HepG2 (cell line): ENCODE results near the gene DNAJB8. TPM values are rescaled to one million over a fixed set of nuclear protein-coding genes. Genes with fewer than 3 reads are reported as not detected.

ENCODE experiments used
- CREM ChIP-seq, 2 experiments: sonication (generic) in 1 of 2; formaldehyde crosslinking in 1 of 2; IDR thresholded peaks; 2 replicates each; pipeline versions ENCODE4 v1.4.0 to v1.6.1; 2016 to 2020; ENCODE audit warnings: antibody characterized with exemption in 1 of 2, mild to moderate bottlenecking in 1 of 2, missing genetic modification reagents in 1 of 2
- GABPA ChIP-seq, 2 experiments: IDR thresholded peaks; 2 replicates each; pipeline ENCODE4 v1.6.1; 2011 to 2016; ENCODE audit warnings: low read depth in 2 of 2, low read length in 1 of 2, missing biosample characterization in 1 of 2, missing genetic modification characterization in 1 of 2
- KLF12 ChIP-seq: sonication (generic); formaldehyde crosslinking; IDR thresholded peaks from 2 replicates; pipeline ENCODE4 v1.4.0; 2020; ENCODE audit warnings: missing genetic modification reagents, borderline replicate concordance
- MAZ ChIP-seq, 2 experiments: sonication (generic) in 1 of 2; formaldehyde crosslinking in 1 of 2; IDR thresholded peaks; 2 replicates each; pipeline versions ENCODE4 v1.5.0 to v1.6.1; 2012 to 2020; ENCODE audit warnings: low read depth in 2 of 2, mild to moderate bottlenecking in 2 of 2, borderline replicate concordance in 1 of 2, improper control_type of control experiment in 1 of 2, low read length in 1 of 2, missing genetic modification reagents in 1 of 2, moderate library complexity in 1 of 2
- MED1 ChIP-seq: sonication (generic); formaldehyde crosslinking; IDR thresholded peaks from 2 replicates; pipeline ENCODE4 v1.4.0; 2020; ENCODE audit warnings: missing genetic modification reagents
- NFIB ChIP-seq: sonication (generic); formaldehyde crosslinking; IDR thresholded peaks from 2 replicates; pipeline ENCODE4 v1.9.0; 2021; ENCODE audit warnings: missing genetic modification reagents, mild to moderate bottlenecking, borderline replicate concordance
- NONO ChIP-seq, 2 experiments: fragments of 450-650 bp in 1 of 2; sonication (generic) in 1 of 2; formaldehyde crosslinking in 1 of 2; IDR thresholded peaks in 1 of 2; conservative IDR thresholded peaks in 1 of 2; 2 replicates each; pipeline versions ENCODE4 v1.6.1 to v1.8.0; 2017 to 2022; ENCODE audit warnings: mild to moderate bottlenecking in 1 of 2, missing genetic modification reagents in 1 of 2, moderate library complexity in 1 of 2
- POGZ ChIP-seq: sonication (generic); formaldehyde crosslinking; IDR thresholded peaks from 2 replicates; pipeline ENCODE4 v1.4.0; 2020; ENCODE audit warnings: mild to moderate bottlenecking, missing genetic modification reagents
- PRPF4 ChIP-seq: fragments of 200-400 bp; formaldehyde crosslinking; IDR thresholded peaks from 2 replicates; pipeline ENCODE4 v1.6.1; 2016; ENCODE audit warnings: low read length, low read depth; ENCODE audit not compliant: poor library complexity, severe bottlenecking
- SMAD1 ChIP-seq: sonication (generic); formaldehyde crosslinking; IDR thresholded peaks from 2 replicates; pipeline ENCODE4 v1.4.0; 2020; ENCODE audit warnings: missing genetic modification reagents, low read depth, mild to moderate bottlenecking, borderline replicate concordance
- SRSF4 ChIP-seq: fragments of 200-400 bp; formaldehyde crosslinking; IDR thresholded peaks from one replicate; pipeline ENCODE4 v1.6.1; 2018; ENCODE audit warnings: mild to moderate bottlenecking, low read depth, low read length, moderate library complexity; ENCODE audit not compliant: poor library complexity, severe bottlenecking
- THYN1 ChIP-seq: sonication (generic); formaldehyde crosslinking; IDR thresholded peaks from 2 replicates; pipeline ENCODE4 v1.8.1; 2023; ENCODE audit warnings: low read depth, mild to moderate bottlenecking, moderate library complexity, missing genetic modification reagents, borderline replicate concordance
- YEATS4 ChIP-seq: sonication (generic); formaldehyde crosslinking; IDR thresholded peaks from 2 replicates; pipeline ENCODE4 v1.4.0; 2020; ENCODE audit warnings: missing genetic modification reagents, borderline replicate concordance
- ZMYM3 ChIP-seq: sonication (generic); formaldehyde crosslinking; IDR thresholded peaks from 2 replicates; pipeline ENCODE4 v1.5.1; 2020; ENCODE audit warnings: mild to moderate bottlenecking, missing genetic modification reagents
- ZNF34 ChIP-seq: sonication (generic); formaldehyde crosslinking; IDR thresholded peaks from 2 replicates; pipeline ENCODE4 v1.4.0; 2020; ENCODE audit warnings: mild to moderate bottlenecking, missing genetic modification reagents, borderline replicate concordance
- ZNF713 ChIP-seq: sonication (generic); formaldehyde crosslinking; IDR thresholded peaks from 2 replicates; pipeline ENCODE4 v1.4.0; 2020; ENCODE audit warnings: mild to moderate bottlenecking, missing genetic modification reagents
- polyA plus RNA-seq, 8 experiments: library from polyadenylated mRNA; depleted of rRNA in 3 of 8; stranded (reverse) in 7 of 8; unstranded in 1 of 8; fragments of >200 nt; fragmentation: Illumina TruSeq in 4 of 8; extraction: Trizol in 4 of 8; gene quantifications; 2 replicates each; pipeline versions ENCODE4 v1.2.1 to v1.2.3, GENCODE V29; 2011 to 2016; ENCODE audit warnings: low read depth in 4 of 8, missing spikeins in 1 of 8, mixed read lengths in 1 of 8; ENCODE audit not compliant: insufficient read depth in 1 of 8
- total RNA-seq, 5 experiments: library from RNA; depleted of rRNA; stranded (reverse); fragments of >200 nt; fragmentation: Illumina TruSeq; extraction: Trizol; gene quantifications; 2 replicates each; pipeline ENCODE4 v1.2.3, GENCODE V29; 2016; ENCODE audit warnings: low read depth in 1 of 5
- TF ChIP-seq, protein P1 (sequence below): sonication (generic); formaldehyde crosslinking; IDR thresholded peaks from 2 replicates; pipeline ENCODE4 v1.8.1; 2023; ENCODE audit warnings: mild to moderate bottlenecking, moderate library complexity, missing genetic modification reagents
- TF ChIP-seq, protein P2 (sequence below): sonication (generic); formaldehyde crosslinking; IDR thresholded peaks from 2 replicates; pipeline ENCODE4 v1.4.0; 2020; ENCODE audit warnings: missing genetic modification reagents, mild to moderate bottlenecking, borderline replicate concordance
- TF ChIP-seq, protein P3 (sequence below): IDR thresholded peaks from 2 replicates; pipeline ENCODE4 v1.6.1; 2016; ENCODE audit warnings: mild to moderate bottlenecking
- TF ChIP-seq, protein P4 (sequence below): sonication (generic); formaldehyde crosslinking; IDR thresholded peaks from 2 replicates; pipeline ENCODE4 v1.8.1; 2022; ENCODE audit warnings: mild to moderate bottlenecking, missing genetic modification reagents

DNAJB8 gene
- total and polyA plus RNA-seq, 2 of the 13 experiments (the other 11 are each of a cell fraction or from before 2014, with no cell fraction given) = not detected

DNA sequence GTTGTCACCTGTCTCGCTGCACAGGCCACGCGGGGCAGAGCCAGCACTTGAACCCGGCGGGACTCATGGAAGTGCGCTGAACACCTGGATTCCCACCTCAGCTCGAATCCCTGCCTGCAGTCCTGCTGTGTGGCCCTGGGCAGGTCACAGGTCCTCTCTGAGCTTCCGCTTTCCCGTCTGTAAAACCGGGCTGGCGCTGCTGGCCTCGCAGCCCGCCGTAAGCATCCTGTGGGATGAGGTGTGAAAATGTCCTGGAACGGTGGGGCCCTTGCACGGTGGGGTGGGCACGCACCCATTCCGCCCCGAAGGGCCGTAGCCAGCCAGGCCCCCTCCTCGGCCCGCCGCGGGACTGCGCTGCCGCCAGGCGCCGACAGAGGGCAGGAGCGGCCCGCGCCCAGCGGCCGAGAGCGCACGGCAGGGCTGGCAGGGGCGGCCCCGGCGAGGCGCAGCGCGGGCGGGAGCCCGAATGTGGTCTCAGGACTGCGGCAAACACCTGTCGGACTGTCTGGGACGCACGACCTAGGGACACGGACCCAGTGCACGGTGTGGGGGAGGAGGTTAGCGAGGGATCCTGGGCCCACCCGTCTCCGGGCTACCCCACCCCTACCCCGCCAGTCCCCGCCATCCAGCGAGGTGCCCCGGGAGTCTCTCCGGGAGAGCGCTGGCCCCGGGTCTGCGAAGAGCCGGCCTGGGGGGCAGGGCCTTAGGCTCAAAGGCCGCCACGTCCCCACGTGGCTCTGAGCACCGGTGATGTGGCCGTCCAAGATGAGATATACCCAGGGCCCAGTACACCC lies 40.4 kb downstream of the DNAJB8 start (continued):
- TF ChIP-seq, protein P1, sequence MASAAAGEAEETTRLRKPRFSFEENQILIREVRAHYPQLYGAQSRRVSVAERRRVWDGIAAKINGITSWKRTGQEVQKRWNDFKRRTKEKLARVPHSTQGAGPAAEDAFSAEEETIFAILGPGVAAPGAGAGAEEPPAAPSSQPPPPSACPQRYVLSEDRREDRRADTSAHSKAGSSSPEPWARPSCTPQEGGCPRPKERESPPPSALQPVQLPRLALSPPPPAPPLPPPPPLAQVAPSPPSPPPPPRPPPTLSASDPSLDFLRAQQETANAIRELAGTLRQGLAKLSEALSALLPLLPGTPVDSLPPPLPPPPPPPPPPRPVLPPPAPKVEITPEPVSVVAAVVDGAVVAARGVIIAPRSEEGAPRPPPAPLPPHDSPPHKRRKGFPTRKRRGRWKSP (CRISPR knock-in tag) = peak; percentile 59; the same call in 1 of the 2 replicates
- TF ChIP-seq ZNF713 (CRISPR knock-in tag) = no peak
- TF ChIP-seq GABPA (IDR thresholded peaks at IDR 0.05; ENCODE audit: low read depth, low read length) = no peak
- TF ChIP-seq GABPA (CRISPR knock-in tag; IDR thresholded peaks at IDR 0.05; ENCODE audit: low read depth) = no peak
- TF ChIP-seq KLF12 (CRISPR knock-in tag) = peak; percentile 90
- TF ChIP-seq, protein P2, sequence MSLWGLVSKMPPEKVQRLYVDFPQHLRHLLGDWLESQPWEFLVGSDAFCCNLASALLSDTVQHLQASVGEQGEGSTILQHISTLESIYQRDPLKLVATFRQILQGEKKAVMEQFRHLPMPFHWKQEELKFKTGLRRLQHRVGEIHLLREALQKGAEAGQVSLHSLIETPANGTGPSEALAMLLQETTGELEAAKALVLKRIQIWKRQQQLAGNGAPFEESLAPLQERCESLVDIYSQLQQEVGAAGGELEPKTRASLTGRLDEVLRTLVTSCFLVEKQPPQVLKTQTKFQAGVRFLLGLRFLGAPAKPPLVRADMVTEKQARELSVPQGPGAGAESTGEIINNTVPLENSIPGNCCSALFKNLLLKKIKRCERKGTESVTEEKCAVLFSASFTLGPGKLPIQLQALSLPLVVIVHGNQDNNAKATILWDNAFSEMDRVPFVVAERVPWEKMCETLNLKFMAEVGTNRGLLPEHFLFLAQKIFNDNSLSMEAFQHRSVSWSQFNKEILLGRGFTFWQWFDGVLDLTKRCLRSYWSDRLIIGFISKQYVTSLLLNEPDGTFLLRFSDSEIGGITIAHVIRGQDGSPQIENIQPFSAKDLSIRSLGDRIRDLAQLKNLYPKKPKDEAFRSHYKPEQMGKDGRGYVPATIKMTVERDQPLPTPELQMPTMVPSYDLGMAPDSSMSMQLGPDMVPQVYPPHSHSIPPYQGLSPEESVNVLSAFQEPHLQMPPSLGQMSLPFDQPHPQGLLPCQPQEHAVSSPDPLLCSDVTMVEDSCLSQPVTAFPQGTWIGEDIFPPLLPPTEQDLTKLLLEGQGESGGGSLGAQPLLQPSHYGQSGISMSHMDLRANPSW (CRISPR knock-in tag) = no peak
- TF ChIP-seq MAZ (IDR thresholded peaks at IDR 0.05; ENCODE audit: borderline replicate concordance, low read depth, low read length) = no peak
- TF ChIP-seq MAZ (CRISPR knock-in tag; IDR thresholded peaks at IDR 0.05; ENCODE audit: low read depth) = 0 out of 2 replicates have a peak, but pooled peaks have one; percentile 21
- peak; percentile 84; the same call in 1 of the 2 replicates for TF ChIP-seq SMAD1 (CRISPR knock-in tag)
- TF ChIP-seq, protein P3, sequence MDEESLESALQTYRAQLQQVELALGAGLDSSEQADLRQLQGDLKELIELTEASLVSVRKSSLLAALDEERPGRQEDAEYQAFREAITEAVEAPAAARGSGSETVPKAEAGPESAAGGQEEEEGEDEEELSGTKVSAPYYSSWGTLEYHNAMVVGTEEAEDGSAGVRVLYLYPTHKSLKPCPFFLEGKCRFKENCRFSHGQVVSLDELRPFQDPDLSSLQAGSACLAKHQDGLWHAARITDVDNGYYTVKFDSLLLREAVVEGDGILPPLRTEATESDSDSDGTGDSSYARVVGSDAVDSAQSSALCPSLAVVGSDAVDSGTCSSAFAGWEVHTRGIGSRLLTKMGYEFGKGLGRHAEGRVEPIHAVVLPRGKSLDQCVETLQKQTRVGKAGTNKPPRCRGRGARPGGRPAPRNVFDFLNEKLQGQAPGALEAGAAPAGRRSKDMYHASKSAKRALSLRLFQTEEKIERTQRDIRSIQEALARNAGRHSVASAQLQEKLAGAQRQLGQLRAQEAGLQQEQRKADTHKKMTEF (CRISPR knock-in tag) = 0 out of 2 replicates have a peak, but pooled peaks have one; percentile 31
- TF ChIP-seq ZNF34 (CRISPR knock-in tag) = no peak
- no peak; the same call in 1 of the 2 replicates for TF ChIP-seq MED1 (CRISPR knock-in tag)
- no peak for TF ChIP-seq POGZ (CRISPR knock-in tag)
- no peak for TF ChIP-seq CREM (IDR thresholded peaks at IDR 0.05)
- TF ChIP-seq CREM (CRISPR knock-in tag; IDR thresholded peaks at IDR 0.05) = no peak
- TF ChIP-seq NFIB = no peak
- TF ChIP-seq NONO (IDR thresholded peaks at IDR 0.05) = no peak
- 0 out of 2 replicates have a peak, but pooled peaks have one; percentile 19 for TF ChIP-seq NONO (CRISPR knock-in tag; conservative IDR thresholded peaks at IDR 0.05)
- TF ChIP-seq SRSF4 = no peak
- peak; percentile 75 for TF ChIP-seq YEATS4 (CRISPR knock-in tag)
- TF ChIP-seq THYN1 = no peak
- TF ChIP-seq PRPF4 = no peak
- TF ChIP-seq ZMYM3 = peak; percentile 95
- TF ChIP-seq, protein P4, sequence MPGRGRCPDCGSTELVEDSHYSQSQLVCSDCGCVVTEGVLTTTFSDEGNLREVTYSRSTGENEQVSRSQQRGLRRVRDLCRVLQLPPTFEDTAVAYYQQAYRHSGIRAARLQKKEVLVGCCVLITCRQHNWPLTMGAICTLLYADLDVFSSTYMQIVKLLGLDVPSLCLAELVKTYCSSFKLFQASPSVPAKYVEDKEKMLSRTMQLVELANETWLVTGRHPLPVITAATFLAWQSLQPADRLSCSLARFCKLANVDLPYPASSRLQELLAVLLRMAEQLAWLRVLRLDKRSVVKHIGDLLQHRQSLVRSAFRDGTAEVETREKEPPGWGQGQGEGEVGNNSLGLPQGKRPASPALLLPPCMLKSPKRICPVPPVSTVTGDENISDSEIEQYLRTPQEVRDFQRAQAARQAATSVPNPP = 0 out of 2 replicates have a peak, but pooled peaks have one; percentile 26
